ENCODE measurements around the gene IKBKE. TPM values are rescaled to one million over a fixed set of nuclear protein-coding genes. Genes with fewer than 3 reads are reported as not detected.
"Not testable (repeated sequence)": the region's sequence is repeated elsewhere in the genome, so short reads cannot be mapped to it uniquely, and the experiment has no call there.

IKBKE gene
- total and polyA plus RNA-seq, 2 donors from 2014 or later = 3.4 to 14.5 TPM

GRCh38 chr1:206482611-206483010 lies 12.3 kb downstream of the IKBKE start:
- FAIRE-seq = no peak
- no peak for TF ChIP-seq CTCF (IDR thresholded peaks at IDR 0.05; ENCODE audit: borderline replicate concordance, extremely low read depth, insufficient read depth)
- Histone ChIP-seq H3K4me1 (ENCODE audit: control insufficient read depth in 2 of 3, insufficient read depth in 2 of 3, low read depth in 1 of 3, low read length in 3 of 3) (peaks cover 0 to 2% (median 0%) of the 10 kb centered on the region in 3 donors), H3K9me3 (ENCODE audit: control insufficient read depth in 2 of 3, insufficient read depth in 1 of 3, low read length in 3 of 3) (no peaks in the 10 kb centered on the region), H3K27ac (ENCODE audit: low read depth in 2 of 2, low read length in 2 of 2) (no peak overlapping the region), H3K27me3 (ENCODE audit: control insufficient read depth, insufficient read depth, low read length) (no peaks in the 10 kb centered on the region), H3K4me3 (ENCODE audit: low read length in 3 of 3) (no peak overlapping the region), H3K36me3 (ENCODE audit: control insufficient read depth in 2 of 3, insufficient read depth in 3 of 3, low read length in 3 of 3) (no peaks in the 10 kb centered on the region), H3K9ac (ENCODE audit: low read length in 3 of 3) (no peak overlapping the region)
- DNase-seq = no peak
- intact Hi-C loops (cut with DNase I) = no loop called here

- FAIRE-seq; H3K27ac ChIP-seq (ENCODE audit: low read depth in 2 of 2, low read length in 2 of 2); H3K9ac ChIP-seq (ENCODE audit: low read length in 3 of 3); H3K4me1 ChIP-seq (ENCODE audit: control insufficient read depth in 2 of 3, insufficient read depth in 2 of 3, low read depth in 1 of 3, low read length in 3 of 3); H3K27me3 ChIP-seq (ENCODE audit: control insufficient read depth, insufficient read depth, low read length); intact Hi-C loops (cut with DNase I); DNase-seq; H3K9me3 ChIP-seq (ENCODE audit: control insufficient read depth in 2 of 3, insufficient read depth in 1 of 3, low read length in 3 of 3); H3K4me3 ChIP-seq (ENCODE audit: low read length in 3 of 3); H3K36me3 ChIP-seq (ENCODE audit: control insufficient read depth in 2 of 3, insufficient read depth in 3 of 3, low read length in 3 of 3): not testable (repeated sequence)
Measured at GRCh38 chr1:206483864-206484263, 13.6 kb downstream of the IKBKE start.

- no peaks in the 10 kb centered on the region for H3K27me3 ChIP-seq (ENCODE audit: control insufficient read depth, insufficient read depth, low read length)
- H3K4me3 ChIP-seq (ENCODE audit: low read length in 3 of 3) = no peak overlapping the region
- TF ChIP-seq CTCF (IDR thresholded peaks at IDR 0.05; ENCODE audit: borderline replicate concordance, extremely low read depth, insufficient read depth) = no peak
- H3K36me3 ChIP-seq (ENCODE audit: control insufficient read depth in 2 of 3, insufficient read depth in 3 of 3, low read length in 3 of 3) = no peaks in the 10 kb centered on the region
- H3K27ac ChIP-seq (ENCODE audit: low read depth in 2 of 2, low read length in 2 of 2) = no peak overlapping the region
- H3K9ac ChIP-seq (ENCODE audit: low read length in 3 of 3) = no peak overlapping the region
- no peaks in the 10 kb centered on the region for H3K9me3 ChIP-seq (ENCODE audit: control insufficient read depth in 2 of 3, insufficient read depth in 1 of 3, low read length in 3 of 3)
- H3K4me1 ChIP-seq (ENCODE audit: control insufficient read depth in 2 of 3, insufficient read depth in 2 of 3, low read depth in 1 of 3, low read length in 3 of 3) = peaks cover 0 to 5% (median 0%) of the 10 kb centered on the region in 3 donors
- DNase-seq (no peak), FAIRE-seq (no peak)
- intact Hi-C loops (cut with DNase I) = no loop called here
Measured at GRCh38 chr1:206484901-206485300, 14.6 kb downstream of the IKBKE start.

- FAIRE-seq (no peak), DNase-seq (no peak)
- H3K9me3 ChIP-seq (ENCODE audit: control insufficient read depth in 2 of 3, insufficient read depth in 1 of 3, low read length in 3 of 3) = no peaks in the 10 kb centered on the region
- H3K27ac ChIP-seq (ENCODE audit: low read depth in 2 of 2, low read length in 2 of 2) = no peak overlapping the region
- intact Hi-C loops (cut with DNase I) = no loop called here
- no peaks in the 10 kb centered on the region for H3K36me3 ChIP-seq (ENCODE audit: control insufficient read depth in 2 of 3, insufficient read depth in 3 of 3, low read length in 3 of 3)
- H3K9ac ChIP-seq (ENCODE audit: low read length in 3 of 3) = no peak overlapping the region
- TF ChIP-seq CTCF (IDR thresholded peaks at IDR 0.05; ENCODE audit: borderline replicate concordance, extremely low read depth, insufficient read depth) = no peak
- peaks cover 0 to 16% (median 0%) of the 10 kb centered on the region in 3 donors for H3K4me1 ChIP-seq (ENCODE audit: control insufficient read depth in 2 of 3, insufficient read depth in 2 of 3, low read depth in 1 of 3, low read length in 3 of 3)
- H3K27me3 ChIP-seq (ENCODE audit: control insufficient read depth, insufficient read depth, low read length) = no peaks in the 10 kb centered on the region
- no peak overlapping the region for H3K4me3 ChIP-seq (ENCODE audit: low read length in 3 of 3)
Measured at GRCh38 chr1:206486995-206487788, 16.9 kb downstream of the IKBKE start.
